IMR-90 (cell line): ENCODE results near the gene COL5A3. TPM values are rescaled to one million over a fixed set of nuclear protein-coding genes. Genes with fewer than 3 reads are reported as not detected.

Experiments
- ATAC-seq: fragments of 200-7000 bp; cut with Tn5 transposase; 2 replicates; pipeline ENCODE4 v1.9.1; 2020; ENCODE audit warnings: low read depth, mild to moderate bottlenecking, moderate library complexity
- BruUV-seq: library from RNA; stranded (reverse); fragments of 400-500 nt; replicated peaks from 2 replicates; lab custom pipeline; 2021; lab: Mats Ljungman, UMichigan
- CTCF ChIA-PET: fragments of 300-600 bp; formaldehyde crosslinking; extraction: SDS; loops from one replicate; lab custom pipeline; 2021; ENCODE audit warnings: antibody characterized with exemption; lab: Yijun Ruan, JAX
- POLR2A ChIA-PET: fragments of 300-600 bp; sonication (Branson Sonifier 250); formaldehyde crosslinking; loops from one replicate; lab custom pipeline; 2022; ENCODE audit warnings: antibody characterized with exemption; ENCODE audit not compliant: unreplicated experiment; lab: Charles Lee
- DNase-seq: peaks from one replicate; pipeline ENCODE4 v3.0.0; 2013
- H2AFZ ChIP-seq: replicated peaks from 2 replicates; pipeline ENCODE3; 2013; ENCODE audit warnings: low read length, mild to moderate bottlenecking; ENCODE audit not compliant: poor library complexity
- H2AK5ac ChIP-seq: 2 replicates; pipeline ENCODE4 v1.6.1; 2013; ENCODE audit warnings: low read depth, low read length, inconsistent platforms
- H2AK9ac ChIP-seq: replicated peaks from 2 replicates; pipeline ENCODE3; 2013; ENCODE audit warnings: mild to moderate bottlenecking, low read depth, low read length, moderate library complexity; ENCODE audit not compliant: poor library complexity
- H2BK120ac ChIP-seq: 2 replicates; pipeline ENCODE4 v1.6.1; 2013; ENCODE audit warnings: low read depth, low read length, inconsistent platforms
- H2BK15ac ChIP-seq: 3 replicates; pipeline ENCODE4 v1.6.1; 2013; ENCODE audit warnings: low read depth, low read length, inconsistent platforms
- H2BK20ac ChIP-seq: 2 replicates; pipeline ENCODE4 v1.6.1; 2013; ENCODE audit warnings: low read depth, mild to moderate bottlenecking, inconsistent platforms, low read length, moderate library complexity
- H2BK5ac ChIP-seq: 2 replicates; pipeline ENCODE4 v1.6.1; 2013; ENCODE audit warnings: mild to moderate bottlenecking, low read depth, low read length, inconsistent platforms; ENCODE audit not compliant: poor library complexity, severe bottlenecking
- H3K14ac ChIP-seq: replicated peaks from 2 replicates; pipeline ENCODE4 v1.6.1; 2013; ENCODE audit warnings: low read depth, low read length, inconsistent platforms
- H3K18ac ChIP-seq: 2 replicates; pipeline ENCODE4 v1.6.1; 2013; ENCODE audit warnings: low read depth, low read length, control low read depth
- H3K23ac ChIP-seq: 2 replicates; pipeline ENCODE4 v1.6.1; 2013; ENCODE audit warnings: low read depth, low read length, inconsistent platforms
- H3K27ac ChIP-seq: 2 replicates; pipeline ENCODE4 v1.5.1; 2013; ENCODE audit warnings: mild to moderate bottlenecking, control low read depth, low read length; ENCODE audit not compliant: insufficient read depth
- H3K27me3 ChIP-seq: 2 replicates; pipeline ENCODE4 v1.6.1; 2013; ENCODE audit warnings: low read length; ENCODE audit not compliant: control insufficient read depth, insufficient read depth
- H3K36me3 ChIP-seq: 2 replicates; pipeline ENCODE4 v1.6.1; 2013; ENCODE audit warnings: low read length, mixed read lengths; ENCODE audit not compliant: control insufficient read depth, insufficient read depth
- H3K4ac ChIP-seq: 2 replicates; pipeline ENCODE4 v1.6.1; 2013; ENCODE audit warnings: low read depth, low read length, inconsistent platforms
- H3K4me1 ChIP-seq: 2 replicates; pipeline ENCODE4 v1.6.1; 2013; ENCODE audit warnings: low read length, mixed read lengths; ENCODE audit not compliant: control insufficient read depth, insufficient read depth
- H3K4me2 ChIP-seq: 2 replicates; pipeline ENCODE4 v1.6.1; 2013; ENCODE audit warnings: low read depth, mild to moderate bottlenecking, control low read depth, low read length, moderate library complexity
- H3K4me3 ChIP-seq: 2 replicates; pipeline ENCODE4 v1.5.1; 2013; ENCODE audit warnings: low read depth, mild to moderate bottlenecking, control low read depth, low read length, moderate library complexity; ENCODE audit not compliant: insufficient read depth
- H3K56ac ChIP-seq: 2 replicates; pipeline ENCODE4 v1.6.1; 2013; ENCODE audit warnings: low read length, inconsistent platforms; ENCODE audit not compliant: insufficient read depth; ENCODE audit errors: extremely low read depth
- H3K79me1 ChIP-seq, 2 experiments: 2 replicates each; pipeline ENCODE4 v1.6.1; 2013; ENCODE audit warnings: low read length in 2 of 2, inconsistent platforms in 1 of 2, low read depth in 1 of 2
- H3K9ac ChIP-seq: 2 replicates; pipeline ENCODE4 v1.6.1; 2013; ENCODE audit warnings: low read depth, low read length, control low read depth
- H3K9me1 ChIP-seq: 2 replicates; pipeline ENCODE4 v1.6.1; 2013; ENCODE audit warnings: low read length, inconsistent platforms; ENCODE audit not compliant: insufficient read depth
- H3K9me3 ChIP-seq: 2 replicates; pipeline ENCODE4 v1.6.1; 2013; ENCODE audit warnings: low read length; ENCODE audit not compliant: control insufficient read depth, insufficient read depth
- H4K20me1 ChIP-seq: 2 replicates; pipeline ENCODE4 v1.6.1; 2013; ENCODE audit warnings: low read length, inconsistent platforms; ENCODE audit not compliant: insufficient read depth
- H4K5ac ChIP-seq: 2 replicates; pipeline ENCODE4 v1.6.1; 2013; ENCODE audit warnings: mild to moderate bottlenecking, low read depth, low read length, control low read depth
- H4K8ac ChIP-seq, 2 experiments: 2 replicates each; pipeline ENCODE4 v1.6.1; 2013; ENCODE audit warnings: low read depth in 2 of 2, low read length in 2 of 2, control low read depth in 1 of 2, inconsistent platforms in 1 of 2
- H4K91ac ChIP-seq: 2 replicates; pipeline ENCODE4 v1.6.1; 2013; ENCODE audit warnings: low read depth, low read length, inconsistent platforms; ENCODE audit not compliant: insufficient read depth
- CEBPB ChIP-seq: IDR thresholded peaks from 2 replicates; pipeline ENCODE4 v1.6.1; 2012; ENCODE audit warnings: low read depth, low read length, improper control_type of control experiment
- CHD1 ChIP-seq: IDR thresholded peaks from 2 replicates; pipeline ENCODE4 v1.6.1; 2012; ENCODE audit warnings: low read depth, low read length, improper control_type of control experiment
- CTCF ChIP-seq: conservative IDR thresholded peaks from 2 replicates; pipeline ENCODE4 v1.5.1; 2012; ENCODE audit warnings: mild to moderate bottlenecking, low read depth, low read length, improper control_type of control experiment
- FOS ChIP-seq: fragments of 150-350 bp; IDR thresholded peaks from 2 replicates; pipeline ENCODE4 v1.6.1; 2016; ENCODE audit warnings: low read depth, low read length
- MAFK ChIP-seq: IDR thresholded peaks from 2 replicates; pipeline ENCODE4 v1.6.1; 2012; ENCODE audit warnings: low read depth, low read length, improper control_type of control experiment
- MXI1 ChIP-seq: IDR thresholded peaks from 2 replicates; pipeline ENCODE4 v1.6.1; 2012; ENCODE audit warnings: low read depth, mild to moderate bottlenecking, low read length, moderate library complexity, borderline replicate concordance
- NFE2L2 ChIP-seq: fragments of 150-350 bp; IDR thresholded peaks from 2 replicates; pipeline ENCODE4 v1.6.1; 2016; ENCODE audit warnings: low read depth, mild to moderate bottlenecking, low read length
- RAD21 ChIP-seq: IDR thresholded peaks from 2 replicates; pipeline ENCODE4 v1.6.1; 2012; ENCODE audit warnings: low read length, improper control_type of control experiment
- RCOR1 ChIP-seq: IDR thresholded peaks from 2 replicates; pipeline ENCODE4 v1.6.1; 2012; ENCODE audit warnings: mild to moderate bottlenecking, low read length, improper control_type of control experiment; ENCODE audit not compliant: insufficient replicate concordance
- RFX5 ChIP-seq: IDR thresholded peaks from 2 replicates; pipeline ENCODE4 v1.8.0; 2012; ENCODE audit warnings: low read depth, mild to moderate bottlenecking, low read length, moderate library complexity
- WGBS, 2 experiments: methylation state at CpG; one replicate each; pipeline versions ENCODE4 v1.1.5 to v1.1.7; 2013; ENCODE audit warnings: missing lambda C conversion rate in 2 of 2; ENCODE audit not compliant: insufficient read length in 1 of 2; ENCODE audit errors: extremely low coverage in 2 of 2; 5-methylcytosine and 5-hydroxymethylcytosine counted together
- dilution Hi-C: fragments of 300-500 bp; cut with HindIII; formaldehyde crosslinking; loops from one replicate; pipeline ENCODE4 v1.14.3; 2018; ENCODE audit warnings: low sequenced_read_pairs; ENCODE audit not compliant: unreplicated experiment
- in situ Hi-C: fragments of 300-500 bp; cut with MboI; formaldehyde crosslinking; loops from 3 replicates; pipeline ENCODE4 v1.14.3; 2019; ENCODE audit warnings: low sequenced_read_pairs, inconsistent platforms, mixed read lengths
- intact Hi-C: fragments of 100-400 bp; cut with micrococcal nuclease; formaldehyde crosslinking; loops from 2 replicates; pipeline ENCODE4 v1.10.0; 2022
- polyA plus RNA-seq, 3 experiments: library from polyadenylated mRNA; depleted of rRNA; stranded (reverse); fragments of >200 nt; gene quantifications; 2 replicates each; pipeline ENCODE4 v1.2.3, GENCODE V29; 2012; ENCODE audit warnings: low replicate concordance in 1 of 3
- total RNA-seq: library from RNA; depleted of rRNA; stranded (reverse); fragments of >200 nt; gene quantifications from 2 replicates; pipeline ENCODE4 v1.2.3, GENCODE V29; 2012
- TF ChIP-seq, protein P1 (sequence below): fragments of 150-350 bp; IDR thresholded peaks from 2 replicates; pipeline ENCODE4 v1.6.1; 2017; ENCODE audit warnings: mild to moderate bottlenecking, antibody characterized with exemption, low read length, low read depth
- TF ChIP-seq, protein P2 (sequence below): fragments of 150-350 bp; IDR thresholded peaks from 2 replicates; pipeline ENCODE4 v1.6.1; 2016; ENCODE audit warnings: low read depth, mild to moderate bottlenecking, low read length, moderate library complexity, borderline replicate concordance

COL5A3 gene
- total and polyA plus RNA-seq, 2 of the 4 experiments (the other 2 are of a cell fraction) = 0.54 to 1.5 TPM

GRCh38 chr19:9971166-9971897 lies 39.0 kb downstream of the COL5A3 start (continued):
- no peak for TF ChIP-seq NFE2L2

DNA sequence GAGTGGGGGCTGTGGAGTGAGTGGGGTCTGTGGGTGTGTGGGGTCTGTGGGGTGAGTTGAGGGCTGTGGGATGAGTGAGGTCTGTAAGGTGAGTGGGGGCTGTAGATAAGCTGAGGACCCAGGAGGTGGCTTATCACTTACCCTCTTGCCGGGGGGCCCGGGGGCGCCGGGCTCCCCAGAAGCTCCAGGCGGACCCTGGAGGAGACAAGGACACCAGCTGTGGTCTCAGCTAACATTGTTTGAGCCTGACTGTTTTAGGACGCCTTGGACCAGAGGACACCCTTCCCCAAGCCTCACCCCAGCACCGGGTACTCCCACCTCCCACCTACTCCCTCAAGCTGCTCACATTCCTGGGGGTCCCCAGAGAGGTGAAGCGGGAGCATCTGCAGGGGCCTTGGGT lies 39.8 kb downstream of the COL5A3 start:
- H3K27me3 ChIP-seq = no peaks in the 10 kb centered on the region; the same call in 1 of the 2 replicates
- no peak overlapping the region for H3K9ac ChIP-seq
- no peaks in the 10 kb centered on the region; the same call in 1 of the 2 replicates for H3K36me3 ChIP-seq
- H4K20me1 ChIP-seq = no peaks in the 10 kb centered on the region
- POLR2A ChIA-PET = no interaction called here
- no peak overlapping the region for H2AK9ac ChIP-seq
- no peak overlapping the region for H4K5ac ChIP-seq
- BruUV-seq = no TSS peak
- H2BK5ac ChIP-seq = no peak overlapping the region
- H2BK20ac ChIP-seq = no peak overlapping the region
- H2AFZ ChIP-seq = no peak overlapping the region
- no peak overlapping the region for H3K4me2 ChIP-seq
- H3K9me3 ChIP-seq = no peaks in the 10 kb centered on the region
- no peak for DNase-seq
- H2BK15ac ChIP-seq = no peak overlapping the region
- H3K4ac ChIP-seq = no peak overlapping the region
- H3K79me1 ChIP-seq = no peaks in the 10 kb centered on the region
- H4K91ac ChIP-seq = no peak overlapping the region
- no peaks in the 10 kb centered on the region for H3K9me1 ChIP-seq
- H3K14ac ChIP-seq = no peak overlapping the region
- dilution Hi-C loops = no loop called here
- ATAC-seq = no peak
- H3K4me3 ChIP-seq = no peak overlapping the region
- H3K18ac ChIP-seq = no peak overlapping the region
- intact Hi-C loops = no loop called here
- H4K8ac ChIP-seq = no peak overlapping the region
- TF ChIP-seq RFX5 (no peak), RCOR1 (no peak), RAD21 (no peak), MAFK (no peak), CHD1 (no peak), NFE2L2 (no peak), CEBPB (no peak), MXI1 (no peak), FOS (no peak), CTCF (no peak)
- TF ChIP-seq, protein P1, sequence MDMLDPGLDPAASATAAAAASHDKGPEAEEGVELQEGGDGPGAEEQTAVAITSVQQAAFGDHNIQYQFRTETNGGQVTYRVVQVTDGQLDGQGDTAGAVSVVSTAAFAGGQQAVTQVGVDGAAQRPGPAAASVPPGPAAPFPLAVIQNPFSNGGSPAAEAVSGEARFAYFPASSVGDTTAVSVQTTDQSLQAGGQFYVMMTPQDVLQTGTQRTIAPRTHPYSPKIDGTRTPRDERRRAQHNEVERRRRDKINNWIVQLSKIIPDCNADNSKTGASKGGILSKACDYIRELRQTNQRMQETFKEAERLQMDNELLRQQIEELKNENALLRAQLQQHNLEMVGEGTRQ = no peak
- TF ChIP-seq, protein P2, sequence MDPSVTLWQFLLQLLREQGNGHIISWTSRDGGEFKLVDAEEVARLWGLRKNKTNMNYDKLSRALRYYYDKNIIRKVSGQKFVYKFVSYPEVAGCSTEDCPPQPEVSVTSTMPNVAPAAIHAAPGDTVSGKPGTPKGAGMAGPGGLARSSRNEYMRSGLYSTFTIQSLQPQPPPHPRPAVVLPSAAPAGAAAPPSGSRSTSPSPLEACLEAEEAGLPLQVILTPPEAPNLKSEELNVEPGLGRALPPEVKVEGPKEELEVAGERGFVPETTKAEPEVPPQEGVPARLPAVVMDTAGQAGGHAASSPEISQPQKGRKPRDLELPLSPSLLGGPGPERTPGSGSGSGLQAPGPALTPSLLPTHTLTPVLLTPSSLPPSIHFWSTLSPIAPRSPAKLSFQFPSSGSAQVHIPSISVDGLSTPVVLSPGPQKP = no peak
- no peak overlapping the region for H3K23ac ChIP-seq
- no peak overlapping the region for H2AK5ac ChIP-seq
- H2BK120ac ChIP-seq = no peak overlapping the region
- peaks cover 2% of the 10 kb centered on the region; the same call in 1 of the 2 replicates for H3K4me1 ChIP-seq
- no peak overlapping the region for H3K27ac ChIP-seq
- 82% methylated on average over 6 of the region's 8 CpGs; no CpG with 5 or more reads in 1 of the 2 experiments for WGBS, 2 experiments
- CTCF ChIA-PET = interaction anchor here (1.2 kb wide), 1 partner anchor 25 kb away, joined by 3 read pairs; no protein-coding TSS in a partner anchor
- H3K56ac ChIP-seq = no peak overlapping the region
- in situ Hi-C loops = no loop called here
